Kasumi-1 (cell line): ENCODE results near the gene FEZF2.

Experiments
- DNase-seq, 2 experiments: peaks; one replicate each; lab custom pipeline; 2025; lab: John Stamatoyannopoulos, UW

FEZF2 gene

GRCh38 chr3:62329971-62330370 is 43.4 kb downstream of the FEZF2 start:
- DNase-seq, result peak in 1 of 2 experiments; percentile 7

- no peak for DNase-seq
These were observed 47.5 kb downstream of the FEZF2 start for GRCh38 chr3:62325896-62326295.

DNA sequence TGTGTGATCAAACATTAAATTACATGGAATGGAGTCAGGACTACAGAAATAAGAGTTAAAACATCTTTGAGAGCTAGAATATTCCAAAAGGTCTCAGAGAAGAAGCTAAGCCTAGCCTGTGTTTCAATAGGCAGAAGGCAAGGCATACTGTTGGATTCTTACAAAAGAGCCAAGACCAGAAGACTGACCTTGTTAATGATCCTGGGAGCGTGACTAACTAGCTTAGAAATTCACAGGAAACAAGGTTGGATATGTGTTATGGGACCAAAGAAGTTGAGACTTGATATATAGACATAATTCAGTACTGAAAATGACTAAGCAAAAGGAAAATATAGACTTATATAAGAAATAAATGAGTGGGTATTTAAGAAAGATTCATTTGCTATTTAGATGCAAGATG is 50.1 kb downstream of the FEZF2 start:
- DNase-seq, result no peak
